Neuronal stem cell (in vitro differentiated cells): Measurements from ENCODE around the gene TPI1. TPM values are rescaled to one million over a fixed set of nuclear protein-coding genes. Genes with fewer than 3 reads are reported as not detected.

ENCODE experiments used
- DNase-seq: peaks from one replicate; pipeline ENCODE4 v3.0.0-alpha.2; 2013; ENCODE audit warnings: low spot score
- H2AFZ ChIP-seq: one replicate; pipeline ENCODE4 v1.6.1; 2013; ENCODE audit warnings: mild to moderate bottlenecking, low read length, inconsistent platforms
- H2AK5ac ChIP-seq: 2 replicates; pipeline ENCODE4 v1.6.1; 2013; ENCODE audit warnings: low read depth, mild to moderate bottlenecking, inconsistent platforms, low read length, moderate library complexity, mixed read lengths
- H2BK120ac ChIP-seq: 2 replicates; pipeline ENCODE4 v1.6.1; 2013; ENCODE audit warnings: low read depth, mild to moderate bottlenecking, inconsistent platforms, low read length, moderate library complexity, mixed read lengths
- H2BK12ac ChIP-seq: one replicate; pipeline ENCODE4 v1.6.1; 2013; ENCODE audit warnings: low read length, inconsistent platforms
- H2BK15ac ChIP-seq: 2 replicates; pipeline ENCODE4 v1.6.1; 2013; ENCODE audit warnings: mild to moderate bottlenecking, low read length, inconsistent platforms, mixed read lengths
- H2BK5ac ChIP-seq: one replicate; pipeline ENCODE4 v1.6.1; 2013; ENCODE audit warnings: inconsistent platforms, mild to moderate bottlenecking, low read length, moderate library complexity
- H3K14ac ChIP-seq: one replicate; pipeline ENCODE4 v1.6.1; 2013; ENCODE audit warnings: low read length, inconsistent platforms
- H3K18ac ChIP-seq: 2 replicates; pipeline ENCODE4 v1.6.1; 2013; ENCODE audit warnings: low read length, inconsistent platforms
- H3K23ac ChIP-seq: 2 replicates; pipeline ENCODE4 v1.6.1; 2013; ENCODE audit warnings: low read depth, mild to moderate bottlenecking, mixed read lengths, low read length, inconsistent platforms; ENCODE audit not compliant: poor library complexity
- H3K27ac ChIP-seq: replicated peaks from 3 replicates; pipeline ENCODE4 v1.5.1; 2013; ENCODE audit warnings: low read length, inconsistent platforms
- H3K27me3 ChIP-seq, 3 experiments: 2 replicates each; pipeline ENCODE4 v1.6.1; 2013; ENCODE audit warnings: low read length in 3 of 3, mild to moderate bottlenecking in 2 of 3, inconsistent platforms in 1 of 3, low read depth in 1 of 3, mixed read lengths in 1 of 3, moderate library complexity in 1 of 3; ENCODE audit not compliant: control insufficient read depth in 3 of 3, insufficient read depth in 3 of 3
- H3K36me3 ChIP-seq, 2 donors: replicated peaks in 1 of 2; 2 replicates each; pipeline ENCODE4 v1.6.1; 2013; ENCODE audit warnings: low read length in 2 of 2; ENCODE audit not compliant: control insufficient read depth in 2 of 2, insufficient read depth in 2 of 2
- H3K4ac ChIP-seq: 2 replicates; pipeline ENCODE4 v1.6.1; 2013; ENCODE audit warnings: inconsistent platforms, mild to moderate bottlenecking, low read length, moderate library complexity
- H3K4me1 ChIP-seq, 2 donors: 1 replicate in 1 of 2; 2 replicates in 1 of 2; pipeline ENCODE4 v1.6.1; 2013; ENCODE audit warnings: low read length in 2 of 2, low read depth in 1 of 2; ENCODE audit not compliant: control insufficient read depth in 2 of 2, insufficient read depth in 1 of 2
- H3K4me2 ChIP-seq: one replicate; pipeline ENCODE4 v1.6.1; 2013; ENCODE audit warnings: mild to moderate bottlenecking, low read length, inconsistent platforms; ENCODE audit not compliant: insufficient read depth, poor library complexity, severe bottlenecking
- H3K4me3 ChIP-seq, 2 donors: 2 replicates each; pipeline ENCODE4 v1.5.1; 2013; ENCODE audit warnings: low read length in 2 of 2, mild to moderate bottlenecking in 2 of 2, inconsistent platforms in 1 of 2, moderate library complexity in 1 of 2
- H3K79me1 ChIP-seq: one replicate; pipeline ENCODE4 v1.6.1; 2013; ENCODE audit warnings: low read depth, mild to moderate bottlenecking, inconsistent platforms, low read length, moderate library complexity
- H3K9ac ChIP-seq: one replicate; pipeline ENCODE4 v1.6.1; 2013; ENCODE audit warnings: mild to moderate bottlenecking, low read depth, low read length, inconsistent platforms; ENCODE audit not compliant: poor library complexity
- H3K9me3 ChIP-seq, 2 donors: replicated peaks in 1 of 2; 2 replicates each; pipeline versions ENCODE3 to v1.6.1; 2013; ENCODE audit warnings: low read length in 2 of 2, mild to moderate bottlenecking in 2 of 2, inconsistent platforms in 1 of 2, low read depth in 1 of 2, mixed read lengths in 1 of 2, moderate library complexity in 1 of 2; ENCODE audit not compliant: control insufficient read depth in 2 of 2, insufficient read depth in 1 of 2
- H4K8ac ChIP-seq: one replicate; pipeline ENCODE4 v1.6.1; 2013; ENCODE audit warnings: low read depth, mild to moderate bottlenecking, inconsistent platforms, low read length, moderate library complexity
- H4K91ac ChIP-seq: one replicate; pipeline ENCODE4 v1.6.1; 2013; ENCODE audit warnings: low read length, low read depth, mild to moderate bottlenecking, inconsistent platforms; ENCODE audit not compliant: poor library complexity
- WGBS, 2 donors: extraction: QIAGEN DNeasy Blood & Tissue Kit; methylation state at CpG; one replicate each; pipeline ENCODE4 v1.1.7; 2013; ENCODE audit warnings: missing lambda C conversion rate in 2 of 2, mixed read lengths in 1 of 2; ENCODE audit not compliant: insufficient read length in 2 of 2, insufficient replicate concordance in 1 of 2; ENCODE audit errors: extremely low coverage in 2 of 2; 5-methylcytosine and 5-hydroxymethylcytosine counted together
- polyA plus RNA-seq, 2 experiments: library from polyadenylated mRNA; stranded (reverse); fragments of 200-250 nt; gene quantifications; one replicate each; pipeline ENCODE4 v1.2.3, GENCODE V29; 2013

TPI1 gene
- polyA plus RNA-seq (2013, experiment 1 of 2) = 638 TPM
- polyA plus RNA-seq (2013, experiment 2 of 2) = 612 TPM

- Histone ChIP-seq H3K4me1 (peaks cover 13 to 22% of the 10 kb centered on the region in 2 donors), H2BK12ac (peak within 1 kb of the TSS; percentile 33), H3K4ac (peak within 1 kb of the TSS; percentile 69), H3K4me3 (peak within 1 kb of the TSS; percentile 74 to 95), H3K9ac (peak within 1 kb of the TSS; percentile 99), H3K23ac (peak within 1 kb of the TSS; percentile 87), H2BK5ac (peak within 1 kb of the TSS; percentile 95), H3K27ac (peak within 1 kb of the TSS; percentile 64), H3K9me3 (peaks cover 0 to 2% of the 10 kb centered on the region in 2 donors), H3K27me3 (no peaks in the 10 kb centered on the region), H2AFZ (peak within 1 kb of the TSS; percentile 84), H4K8ac (no peak within 1 kb of the TSS), H2BK120ac (peak within 1 kb of the TSS; percentile 69), H3K14ac (peak within 1 kb of the TSS; percentile 85), H2AK5ac (peak within 1 kb of the TSS; percentile 96), H3K4me2 (peak within 1 kb of the TSS; percentile 92), H3K79me1 (peaks cover 8% of the 10 kb centered on the region), H3K18ac (peak within 1 kb of the TSS; percentile 99), H4K91ac (peak within 1 kb of the TSS; percentile 80), H2BK15ac (peak within 1 kb of the TSS; percentile 43), H3K36me3 (peaks cover 30 to 74% of the 10 kb centered on the region in 2 donors)
- WGBS, 2 donors = no CpG with 5 or more reads among the region's 86 CpGs
- no peak for DNase-seq
Observed at GRCh38 chr12:6867413-6868210, at the start of gene TPI1. Gene TPI1 (plus strand): TSS chr12:6867531. CDS start chr12:6867567, 36 bp downstream.

GRCh38 chr12:6817662-6818157 is 49.6 kb upstream of the TPI1 start:
- Histone ChIP-seq H2BK120ac (no peak overlapping the region), H2AFZ (no peak overlapping the region), H2BK5ac (peak overlapping the region; percentile 33), H3K14ac (peak overlapping the region; percentile 98), H3K18ac (peak overlapping the region; percentile 92), H3K4me3 (peak overlapping the region in 1 of 2 donors; percentile 49), H3K4ac (peak overlapping the region; percentile 87), H2BK15ac (peak overlapping the region; percentile 86), H4K8ac (peak overlapping the region; percentile 84), H3K23ac (peak overlapping the region; percentile 95), H3K27ac (no peak overlapping the region), H3K9ac (peak overlapping the region; percentile 91), H2BK12ac (peak overlapping the region; percentile 95), H3K27me3 (no peaks in the 10 kb centered on the region), H2AK5ac (peak overlapping the region; percentile 72), H3K79me1 (peaks cover 2% of the 10 kb centered on the region), H3K36me3 (no peaks in the 10 kb centered on the region), H3K9me3 (peaks cover 0 to 4% of the 10 kb centered on the region in 2 donors), H4K91ac (peak overlapping the region; percentile 99), H3K4me2 (no peak overlapping the region), H3K4me1 (peaks cover 39 to 43% of the 10 kb centered on the region in 2 donors)
- DNase-seq = no peak
- WGBS, 2 donors = 100% methylated on average over 6 to 10 of the region's 20 CpGs

DNA sequence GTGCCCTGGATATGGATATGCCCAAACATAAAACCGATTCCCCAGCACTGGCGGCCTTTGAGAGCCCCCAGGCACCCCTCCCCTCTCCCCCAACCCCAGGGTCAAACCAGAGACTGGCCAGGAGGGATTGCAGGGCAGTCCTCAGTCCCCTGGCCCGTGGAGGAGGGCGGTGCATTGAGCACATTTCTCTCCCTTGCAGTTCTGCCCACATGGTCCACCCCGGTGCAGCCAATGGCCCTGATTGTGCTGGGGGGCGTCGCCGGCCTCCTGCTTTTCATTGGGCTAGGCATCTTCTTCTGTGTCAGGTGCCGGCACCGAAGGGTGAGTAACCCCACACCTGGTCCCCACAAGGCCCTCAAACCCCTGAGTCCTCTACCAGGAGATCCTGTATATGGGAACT is 49.1 kb upstream of the TPI1 start:
- peaks cover 0 to 4% of the 10 kb centered on the region in 2 donors for H3K9me3 ChIP-seq
- no peak overlapping the region for H2AFZ ChIP-seq
- H3K9ac ChIP-seq = peak overlapping the region; percentile 91
- no peak overlapping the region for H2BK5ac ChIP-seq
- H3K79me1 ChIP-seq = peaks cover 2% of the 10 kb centered on the region
- H4K8ac ChIP-seq = no peak overlapping the region
- no peak overlapping the region for H3K23ac ChIP-seq
- WGBS, 2 donors = no CpG with 5 or more reads among the region's 10 CpGs
- no peaks in the 10 kb centered on the region for H3K27me3 ChIP-seq
- H3K27ac ChIP-seq = peak overlapping the region; percentile 64
- H3K18ac ChIP-seq = peak overlapping the region; percentile 91
- no peak for DNase-seq
- no peaks in the 10 kb centered on the region for H3K36me3 ChIP-seq
- peak overlapping the region; percentile 72 for H2AK5ac ChIP-seq
- peak overlapping the region; percentile 16 for H2BK120ac ChIP-seq
- H3K4ac ChIP-seq = no peak overlapping the region
- H4K91ac ChIP-seq = peak overlapping the region; percentile 99
- peaks cover 39 to 48% of the 10 kb centered on the region in 2 donors for H3K4me1 ChIP-seq
- no peak overlapping the region for H3K4me3 ChIP-seq
- H3K4me2 ChIP-seq = peak overlapping the region; percentile 20
- no peak overlapping the region for H2BK12ac ChIP-seq
- peak overlapping the region; percentile 98 for H3K14ac ChIP-seq
- peak overlapping the region; percentile 86 for H2BK15ac ChIP-seq

- Histone ChIP-seq H3K23ac (no peak overlapping the region), H3K18ac (peak overlapping the region; percentile 91), H3K27me3 (no peaks in the 10 kb centered on the region), H3K4me1 (peaks cover 39 to 52% of the 10 kb centered on the region in 2 donors), H3K79me1 (peaks cover 2% of the 10 kb centered on the region), H2AK5ac (peak overlapping the region; percentile 72), H3K36me3 (no peaks in the 10 kb centered on the region), H4K91ac (no peak overlapping the region), H3K14ac (no peak overlapping the region), H3K4me2 (peak overlapping the region; percentile 20), H2BK120ac (peak overlapping the region; percentile 16), H2BK12ac (no peak overlapping the region), H3K27ac (peak overlapping the region; percentile 64), H2AFZ (no peak overlapping the region), H3K9me3 (peaks cover 0 to 4% of the 10 kb centered on the region in 2 donors), H4K8ac (no peak overlapping the region), H3K4me3 (no peak overlapping the region), H2BK5ac (no peak overlapping the region), H3K4ac (no peak overlapping the region), H3K9ac (no peak overlapping the region), H2BK15ac (peak overlapping the region; percentile 86)
- no CpG with 5 or more reads among the region's 5 CpGs for WGBS, 2 donors
- DNase-seq = no peak
Observed at GRCh38 chr12:6818645-6819044, 48.7 kb upstream of the TPI1 start.
